Rectal smooth muscle tissue (tissue), 1 donor: ENCODE data around the gene MOSMO.
"Not testable (repeated sequence)": the region's sequence is repeated elsewhere in the genome, so short reads cannot be mapped to it uniquely, and the experiment has no call there.

Experiments used
- H3K27ac ChIP-seq: one replicate; pipeline ENCODE4 v1.7.0; 2013; ENCODE audit warnings: low read depth, low read length, inconsistent platforms
- H3K27me3 ChIP-seq: one replicate; pipeline ENCODE4 v1.7.0; 2013; ENCODE audit warnings: low read length; ENCODE audit not compliant: control insufficient read depth, insufficient read depth
- H3K36me3 ChIP-seq: one replicate; pipeline ENCODE4 v1.7.0; 2013; ENCODE audit warnings: low read length; ENCODE audit not compliant: control insufficient read depth, insufficient read depth
- H3K4me1 ChIP-seq: one replicate; pipeline ENCODE4 v1.7.0; 2013; ENCODE audit warnings: low read length; ENCODE audit not compliant: control insufficient read depth, insufficient read depth
- H3K4me3 ChIP-seq: one replicate; pipeline ENCODE4 v1.7.0; 2013; ENCODE audit warnings: low read length
- H3K9ac ChIP-seq: one replicate; pipeline ENCODE4 v1.7.0; 2013; ENCODE audit warnings: low read length

Gene MOSMO

GRCh38 chr16:22089910-22090309, 82.0 kb downstream of the MOSMO start:
- H3K27me3 ChIP-seq, result no peaks in the 10 kb centered on the region
- no peak overlapping the region for H3K4me3 ChIP-seq
- H3K4me1 ChIP-seq, result no peaks in the 10 kb centered on the region
- no peak overlapping the region for H3K27ac ChIP-seq
- H3K9ac ChIP-seq, result no peak overlapping the region
- H3K36me3 ChIP-seq, result no peaks in the 10 kb centered on the region

- Histone ChIP-seq H3K27me3 (no peaks in the 10 kb centered on the region), H3K9ac (no peak overlapping the region), H3K4me1 (no peaks in the 10 kb centered on the region), H3K27ac (no peak overlapping the region), H3K4me3 (no peak overlapping the region), H3K36me3 (no peaks in the 10 kb centered on the region)
Measured at GRCh38 chr16:22091721-22092120, 83.8 kb downstream of the MOSMO start.

GRCh38 chr16:22092143-22092933, 84.4 kb downstream of the MOSMO start, which contains the start of gene VWA3A:
Gene VWA3A, plus strand, starts transcription at chr16:22092541. Its CDS starts 97 bp downstream, at chr16:22092638.
- no peak within 1 kb of the TSS for H3K4me3 ChIP-seq
- no peak within 1 kb of the TSS for H3K27ac ChIP-seq
- H3K27me3 ChIP-seq, result no peaks in the 10 kb centered on the region
- H3K36me3 ChIP-seq, result no peaks in the 10 kb centered on the region
- no peaks in the 10 kb centered on the region for H3K4me1 ChIP-seq
- no peak within 1 kb of the TSS for H3K9ac ChIP-seq

DNA sequence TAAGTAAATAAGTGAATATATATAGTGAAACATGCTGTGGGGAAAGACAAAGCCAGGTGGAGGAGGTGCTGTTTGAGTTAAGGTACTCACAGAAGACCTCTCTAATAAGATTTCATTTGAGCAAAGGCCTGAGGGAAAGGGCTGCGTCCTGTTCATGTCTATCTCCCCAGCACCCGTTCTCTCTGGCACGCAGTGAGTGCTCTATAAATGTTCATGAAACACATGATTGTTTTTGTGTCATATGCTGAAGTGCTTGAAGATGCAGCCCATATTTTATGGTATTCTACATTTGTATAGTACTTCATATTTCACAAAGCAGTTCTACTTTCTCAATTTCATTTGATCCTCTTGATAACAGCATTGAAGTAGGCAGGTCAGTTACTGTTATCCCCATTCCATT, 85.4 kb downstream of the MOSMO start:
- Histone ChIP-seq H3K27me3 (no peaks in the 10 kb centered on the region), H3K4me3 (no peak overlapping the region), H3K27ac (no peak overlapping the region), H3K4me1 (no peaks in the 10 kb centered on the region), H3K36me3 (no peaks in the 10 kb centered on the region), H3K9ac (no peak overlapping the region)

- no peak overlapping the region for H3K9ac ChIP-seq
- H3K4me3 ChIP-seq, result no peak overlapping the region
- no peaks in the 10 kb centered on the region for H3K27me3 ChIP-seq
- no peaks in the 10 kb centered on the region for H3K36me3 ChIP-seq
- no peak overlapping the region for H3K27ac ChIP-seq
- no peaks in the 10 kb centered on the region for H3K4me1 ChIP-seq
Measured at GRCh38 chr16:22093996-22094395, 86.1 kb downstream of the MOSMO start.

DNA sequence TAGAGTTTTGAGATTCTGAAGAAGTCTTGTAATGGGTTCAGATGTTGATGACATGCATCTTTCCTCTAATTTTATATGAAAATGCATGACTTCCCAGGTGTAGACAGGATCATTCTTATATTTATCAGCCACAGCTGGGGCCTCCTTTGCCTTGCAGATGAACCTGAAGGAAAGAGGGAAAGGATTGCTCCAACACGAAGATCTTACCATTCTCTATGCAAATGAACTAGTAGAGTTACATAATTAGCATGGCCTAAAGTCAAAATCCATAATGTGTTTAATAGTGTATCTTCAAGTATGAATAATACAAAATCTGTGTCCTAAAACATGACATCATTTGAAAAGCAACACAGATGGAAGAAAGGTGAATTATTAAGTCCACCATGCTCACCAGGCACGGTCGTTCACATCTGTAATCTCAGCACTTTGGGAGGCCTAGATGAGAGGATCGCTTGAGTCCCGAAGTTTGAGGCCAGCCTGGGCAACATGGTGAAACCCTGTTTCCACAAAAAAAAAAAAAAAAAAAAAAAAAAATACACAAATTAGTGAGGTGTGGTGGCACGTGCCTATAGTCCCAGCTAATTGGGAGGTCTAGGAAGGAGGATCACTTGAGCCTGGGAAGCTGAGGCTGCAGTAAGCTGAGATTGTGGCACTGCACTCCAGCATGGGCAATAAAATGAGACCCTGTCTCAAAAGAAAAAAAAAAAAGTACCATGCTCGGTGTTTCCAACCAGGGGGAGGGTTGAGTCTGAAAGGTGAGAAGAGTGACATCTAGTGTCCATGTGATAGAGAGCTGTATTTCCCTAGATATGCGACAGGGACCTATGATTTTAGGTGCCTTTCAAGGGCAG, 90.7 kb downstream of the MOSMO start:
- no peak overlapping the region for H3K9ac ChIP-seq
- no peak overlapping the region for H3K4me3 ChIP-seq
- H3K36me3 ChIP-seq, result no peaks in the 10 kb centered on the region
- no peak overlapping the region for H3K27ac ChIP-seq
- H3K27me3 ChIP-seq, result no peaks in the 10 kb centered on the region
- no peaks in the 10 kb centered on the region for H3K4me1 ChIP-seq

GRCh38 chr16:22099256-22099975, 91.5 kb downstream of the MOSMO start:
- Histone ChIP-seq H3K27me3 (no peaks in the 10 kb centered on the region), H3K4me1 (no peaks in the 10 kb centered on the region), H3K4me3 (no peak overlapping the region), H3K27ac (no peak overlapping the region), H3K36me3 (no peaks in the 10 kb centered on the region), H3K9ac (no peak overlapping the region)

- Histone ChIP-seq H3K4me1 (no peaks in the 10 kb centered on the region), H3K36me3 (no peaks in the 10 kb centered on the region), H3K9ac (no peak overlapping the region), H3K27ac (no peak overlapping the region), H3K4me3 (no peak overlapping the region), H3K27me3 (no peaks in the 10 kb centered on the region)
Measured at GRCh38 chr16:22103441-22103840, 95.5 kb downstream of the MOSMO start.

- H3K27ac ChIP-seq, result no peak overlapping the region
- no peaks in the 10 kb centered on the region for H3K4me1 ChIP-seq
- H3K27me3 ChIP-seq, result no peaks in the 10 kb centered on the region
- H3K36me3 ChIP-seq, result no peaks in the 10 kb centered on the region
- H3K4me3 ChIP-seq, result no peak overlapping the region
- no peak overlapping the region for H3K9ac ChIP-seq
Measured at GRCh38 chr16:22109258-22109898, 101.5 kb downstream of the MOSMO start.

- H3K27ac ChIP-seq, H3K4me3 ChIP-seq, H3K9ac ChIP-seq, H3K36me3 ChIP-seq, H3K27me3 ChIP-seq, H3K4me1 ChIP-seq: not testable (repeated sequence)
Measured at GRCh38 chr16:22111629-22112028, 103.7 kb downstream of the MOSMO start.

- no peaks in the 10 kb centered on the region for H3K4me1 ChIP-seq
- H3K4me3 ChIP-seq, result no peak overlapping the region
- no peak overlapping the region for H3K27ac ChIP-seq
- no peaks in the 10 kb centered on the region for H3K36me3 ChIP-seq
- no peaks in the 10 kb centered on the region for H3K27me3 ChIP-seq
- no peak overlapping the region for H3K9ac ChIP-seq
Measured at GRCh38 chr16:22116095-22116700, 108.3 kb downstream of the MOSMO start.
